ENCODE measurements around the gene TAF11L8. TPM values are rescaled to one million over a fixed set of nuclear protein-coding genes. Genes with fewer than 3 reads are reported as not detected.

TAF11L8 gene
- polyA plus RNA-seq, 1 donor from 2014 or later: not detected

Other genes starting within 250 kb of the TAF11L8 start
- not detected for gene TAF11L2, start 92.7 kb downstream of the TAF11L8 start, polyA plus RNA-seq
- gene TAF11L3, start 72.6 kb downstream of the TAF11L8 start, polyA plus RNA-seq: not detected
- not detected for gene TAF11L4, start 69.2 kb downstream of the TAF11L8 start, polyA plus RNA-seq
- gene TAF11L5, start 65.7 kb downstream of the TAF11L8 start, polyA plus RNA-seq: not detected
- not detected for gene TAF11L6, start 62.3 kb downstream of the TAF11L8 start, polyA plus RNA-seq
- gene TAF11L7, start 5.2 kb downstream of the TAF11L8 start, polyA plus RNA-seq: not detected
- not detected for gene TAF11L9, start 3.4 kb upstream of the TAF11L8 start, polyA plus RNA-seq
- gene TAF11L10, start 6.9 kb upstream of the TAF11L8 start, polyA plus RNA-seq: not detected
- gene TAF11L11, start 13.2 kb upstream of the TAF11L8 start, polyA plus RNA-seq: not detected
- not detected for gene TAF11L12, start 19.4 kb upstream of the TAF11L8 start, polyA plus RNA-seq
- gene TAF11L13, start 41.1 kb upstream of the TAF11L8 start, polyA plus RNA-seq: not detected
- gene TAF11L14, start 43.5 kb upstream of the TAF11L8 start, polyA plus RNA-seq: not detected